H1 (cell line): ENCODE measurements around the gene ARHGEF40. TPM values are rescaled to one million over a fixed set of nuclear protein-coding genes. Genes with fewer than 3 reads are reported as not detected.

Experiments used
- CTCF ChIA-PET: fragments of 300-600 bp; sonication (Branson Sonifier 250); formaldehyde crosslinking; loops from one replicate; lab custom pipeline; 2021; ENCODE audit not compliant: partially characterized antibody; lab: Charles Lee
- POLR2A ChIA-PET: fragments of 300-600 bp; sonication (Branson Sonifier 250); formaldehyde crosslinking; loops from one replicate; lab custom pipeline; 2021; ENCODE audit warnings: inconsistent platforms; ENCODE audit not compliant: partially characterized antibody; lab: Charles Lee
- DNase-seq, 2 experiments: peaks; one replicate each; pipeline versions ENCODE4 v3.0.0 to v3.0.0-alpha.2; 2010 to 2022; ENCODE audit warnings: low spot score in 2 of 2, low read depth in 1 of 2, mixed read lengths in 1 of 2
- FAIRE-seq: peaks from 2 replicates; lab custom pipeline; 2011; peaks lifted over from hg19 to GRCh38; lab: Jason Lieb, UNC
- H2AFZ ChIP-seq: 2 replicates; pipeline ENCODE4 v1.8.1; 2012; ENCODE audit warnings: low read length, inconsistent platforms
- H2AK5ac ChIP-seq: 2 replicates; pipeline ENCODE4 v1.6.1; 2013; ENCODE audit warnings: low read depth, low read length
- H2BK120ac ChIP-seq: replicated peaks from 2 replicates; pipeline ENCODE3; 2013; ENCODE audit warnings: low read depth, low read length, inconsistent platforms
- H2BK12ac ChIP-seq: 2 replicates; pipeline ENCODE4 v1.6.1; 2013; ENCODE audit warnings: low read depth, low read length
- H2BK15ac ChIP-seq: 2 replicates; pipeline ENCODE4 v1.6.1; 2013; ENCODE audit warnings: low read length
- H2BK20ac ChIP-seq: 2 replicates; pipeline ENCODE4 v1.6.1; 2013; ENCODE audit warnings: low read length
- H2BK5ac ChIP-seq: 2 replicates; pipeline ENCODE4 v1.6.1; 2013; ENCODE audit warnings: low read depth, low read length
- H3K14ac ChIP-seq: 2 replicates; pipeline ENCODE4 v1.6.1; 2013; ENCODE audit warnings: inconsistent platforms; ENCODE audit not compliant: insufficient read length
- H3K18ac ChIP-seq: 2 replicates; pipeline ENCODE4 v1.6.1; 2013; ENCODE audit warnings: low read length; ENCODE audit errors: extremely low read depth
- H3K23ac ChIP-seq: 2 replicates; pipeline ENCODE4 v1.6.1; 2013; ENCODE audit warnings: inconsistent platforms; ENCODE audit not compliant: insufficient read length
- H3K23me2 ChIP-seq: 2 replicates; pipeline ENCODE4 v1.6.1; 2013; ENCODE audit warnings: low read depth, low read length
- H3K27ac ChIP-seq: 2 replicates; pipeline ENCODE4 v1.6.1; 2011; ENCODE audit warnings: low read depth, low read length, inconsistent platforms
- H3K27me3 ChIP-seq, 4 experiments: replicated peaks in 1 of 4; 1 replicate in 1 of 4; 2 replicates in 3 of 4; pipeline versions ENCODE4 v1.6.1 to v1.8.1; 2011 to 2013; ENCODE audit warnings: low read length in 3 of 4, mild to moderate bottlenecking in 3 of 4, inconsistent platforms in 2 of 4, mixed read lengths in 2 of 4, moderate library complexity in 1 of 4; ENCODE audit not compliant: control insufficient read depth in 3 of 4, insufficient read depth in 3 of 4; ENCODE audit errors: extremely low read depth in 1 of 4
- H3K36me3 ChIP-seq, 4 experiments: 2 replicates each; pipeline versions ENCODE4 v1.6.1 to v1.8.1; 2011 to 2013; ENCODE audit warnings: mild to moderate bottlenecking in 4 of 4, low read length in 3 of 4, moderate library complexity in 2 of 4, control low read depth in 1 of 4, inconsistent platforms in 1 of 4; ENCODE audit not compliant: insufficient read depth in 4 of 4, control insufficient read depth in 2 of 4
- H3K4ac ChIP-seq: replicated peaks from 2 replicates; pipeline ENCODE3; 2013; ENCODE audit warnings: low read length, low read depth, mixed read lengths, inconsistent platforms; ENCODE audit not compliant: insufficient read length
- H3K4me1 ChIP-seq, 4 experiments: replicated peaks in 1 of 4; 1 replicate in 1 of 4; 2 replicates in 3 of 4; pipeline versions ENCODE4 v1.6.1 to v1.8.1; 2011 to 2013; ENCODE audit warnings: low read length in 3 of 4, inconsistent platforms in 2 of 4, mixed read lengths in 1 of 4; ENCODE audit not compliant: insufficient read depth in 4 of 4, control insufficient read depth in 3 of 4
- H3K4me2 ChIP-seq, 2 experiments: 2 replicates each; pipeline versions ENCODE4 v1.6.1 to v1.8.1; 2011 to 2013; ENCODE audit warnings: low read depth in 2 of 2, low read length in 2 of 2, control low read depth in 1 of 2, inconsistent platforms in 1 of 2, mild to moderate bottlenecking in 1 of 2; ENCODE audit not compliant: insufficient read depth in 1 of 2
- H3K4me3 ChIP-seq, 4 experiments: fragments of 200-600, 300-600 bp in 1 of 4; sonication (generic), shearing (Covaris generic), sonication (Bioruptor Twin) in 1 of 4; 2 replicates each; pipeline versions ENCODE4 v1.5.1 to v1.8.1; 2011 to 2016; ENCODE audit warnings: low read length in 4 of 4, low read depth in 3 of 4, control low read depth in 2 of 4, inconsistent platforms in 2 of 4, mild to moderate bottlenecking in 2 of 4, mixed read lengths in 1 of 4, moderate library complexity in 1 of 4; ENCODE audit not compliant: insufficient read depth in 2 of 4; ENCODE audit errors: extremely low read depth in 1 of 4
- H3K56ac ChIP-seq: replicated peaks from 2 replicates; pipeline ENCODE3; 2013; ENCODE audit warnings: low read depth, mild to moderate bottlenecking, mixed read lengths, low read length, inconsistent platforms; ENCODE audit not compliant: insufficient read length
- H3K79me1 ChIP-seq: 2 replicates; pipeline ENCODE4 v1.6.1; 2013; ENCODE audit warnings: low read depth, low read length, control low read depth
- H3K79me2 ChIP-seq, 2 experiments: 2 replicates each; pipeline versions ENCODE4 v1.6.1 to v1.8.1; 2012 to 2013; ENCODE audit warnings: low read length in 2 of 2, mild to moderate bottlenecking in 2 of 2, inconsistent platforms in 1 of 2; ENCODE audit not compliant: insufficient read depth in 2 of 2, control insufficient read depth in 1 of 2
- H3K9ac ChIP-seq, 4 experiments: replicated peaks in 1 of 4; 1 replicate in 1 of 4; 2 replicates in 3 of 4; pipeline versions ENCODE4 v1.6.1 to v1.8.1; 2011 to 2013; ENCODE audit warnings: low read depth in 3 of 4, low read length in 3 of 4, control low read depth in 2 of 4, mild to moderate bottlenecking in 2 of 4, moderate library complexity in 2 of 4, inconsistent platforms in 1 of 4; ENCODE audit errors: extremely low read depth in 1 of 4
- H3K9me3 ChIP-seq, 2 experiments: 2 replicates each; pipeline versions ENCODE4 v1.6.1 to v1.8.1; 2012 to 2013; ENCODE audit warnings: mild to moderate bottlenecking in 2 of 2, moderate library complexity in 2 of 2, control low read depth in 1 of 2, inconsistent platforms in 1 of 2, low read depth in 1 of 2, low read length in 1 of 2, mixed read lengths in 1 of 2; ENCODE audit not compliant: insufficient read depth in 2 of 2
- H4K20me1 ChIP-seq, 2 experiments: replicated peaks in 1 of 2; 2 replicates each; pipeline versions ENCODE3 to v1.8.1; 2011 to 2013; ENCODE audit warnings: inconsistent platforms in 2 of 2, low read length in 2 of 2, mild to moderate bottlenecking in 1 of 2; ENCODE audit not compliant: insufficient read depth in 2 of 2, control insufficient read depth in 1 of 2
- H4K5ac ChIP-seq: 2 replicates; pipeline ENCODE4 v1.6.1; 2013; ENCODE audit warnings: low read length, low read depth, mixed read lengths, inconsistent platforms; ENCODE audit not compliant: insufficient read length
- H4K8ac ChIP-seq: 2 replicates; pipeline ENCODE4 v1.8.0; 2013; ENCODE audit warnings: mild to moderate bottlenecking, moderate library complexity, low read length, inconsistent platforms; ENCODE audit not compliant: insufficient read depth; ENCODE audit errors: extremely low read depth
- H4K91ac ChIP-seq: replicated peaks from 2 replicates; pipeline ENCODE3; 2013; ENCODE audit warnings: low read length, mixed read lengths, inconsistent platforms; ENCODE audit not compliant: insufficient read length
- JUND ChIP-seq: IDR thresholded peaks from 2 replicates; pipeline ENCODE4 v1.6.1; 2011; ENCODE audit warnings: mild to moderate bottlenecking, improper control_type of control experiment, low read length
- NANOG ChIP-seq: IDR thresholded peaks from 2 replicates; pipeline ENCODE4 v1.6.1; 2011; ENCODE audit warnings: low read length, low read depth, mild to moderate bottlenecking, inconsistent platforms; ENCODE audit not compliant: insufficient read depth, poor library complexity, severe bottlenecking
- PHF8 ChIP-seq: fragments of 200-600 bp; sonication (generic); conservative IDR thresholded peaks from 2 replicates; pipeline ENCODE4 v1.7.1; 2012; ENCODE audit warnings: low read depth, mild to moderate bottlenecking, inconsistent platforms, low read length, moderate library complexity
- POU5F1 ChIP-seq: IDR thresholded peaks from 2 replicates; pipeline ENCODE4 v1.6.1; 2011; ENCODE audit warnings: low read depth, mild to moderate bottlenecking, low read length, moderate library complexity
- RBBP5 ChIP-seq: IDR thresholded peaks from 2 replicates; pipeline ENCODE4 v1.7.1; 2012; ENCODE audit warnings: low read depth, mild to moderate bottlenecking, inconsistent platforms, low read length, moderate library complexity, borderline replicate concordance
- RNF2 ChIP-seq: fragments of 200-900, 300-1000 bp; sonication (generic); IDR thresholded peaks from 2 replicates; pipeline ENCODE4 v1.7.1; 2016; ENCODE audit warnings: borderline replicate concordance, low read depth, mild to moderate bottlenecking, antibody characterized with exemption, low read length; ENCODE audit not compliant: poor library complexity, severe bottlenecking; ENCODE audit errors: missing control alignments
- SAP30 ChIP-seq: fragments of 300-600 bp; sonication (generic); IDR thresholded peaks from 2 replicates; pipeline ENCODE4 v1.7.1; 2012; ENCODE audit warnings: low read length, moderate library complexity, mild to moderate bottlenecking, inconsistent platforms; ENCODE audit not compliant: insufficient read depth, insufficient replicate concordance
- SP1 ChIP-seq: IDR thresholded peaks from 2 replicates; pipeline ENCODE4 v1.6.1; 2011; ENCODE audit warnings: low read depth, low read length
- WGBS, 2 experiments: shearing (Covaris generic) in 1 of 2; methylation state at CpG; one replicate each; pipeline versions ENCODE4 v1.1.6 to v1.1.7; 2013 to 2015; ENCODE audit warnings: low lambda C conversion rate in 2 of 2, mixed read lengths in 2 of 2, inconsistent platforms in 1 of 2, low coverage in 1 of 2, missing lambda C conversion rate in 1 of 2; ENCODE audit not compliant: insufficient replicate concordance in 2 of 2, insufficient coverage in 1 of 2, insufficient read length in 1 of 2; ENCODE audit errors: extremely low coverage in 1 of 2, missing lambda C conversion rate in 1 of 2; 5-methylcytosine and 5-hydroxymethylcytosine counted together
- polyA plus RNA-seq, 7 experiments: library from polyadenylated mRNA; depleted of rRNA in 3 of 7; stranded (reverse) in 5 of 7; unstranded in 2 of 7; fragments of >200 nt in 5 of 7; fragments of 200-250 nt in 2 of 7; gene quantifications; 1 replicate in 5 of 7; 2 replicates in 1 of 7; 4 replicates in 1 of 7; pipeline versions ENCODE4 v1.2.1 to v1.2.3, GENCODE V29; 2011 to 2013; ENCODE audit warnings: missing spikeins in 2 of 7, mixed read lengths in 2 of 7
- total RNA-seq: library from RNA; stranded (reverse); fragmentation: NEBNext Ultra II Directional; extraction: Animal tissue kit (Norgen Biotek cat#: 25700); gene quantifications from 2 replicates; pipeline ENCODE4 v1.2.1, GENCODE V29; 2021

ARHGEF40 gene
- total and polyA plus RNA-seq, 2 of the 8 experiments (the other 6 are each of a cell fraction or from before 2014, with no cell fraction given): 53.1 to 101 TPM

DNA sequence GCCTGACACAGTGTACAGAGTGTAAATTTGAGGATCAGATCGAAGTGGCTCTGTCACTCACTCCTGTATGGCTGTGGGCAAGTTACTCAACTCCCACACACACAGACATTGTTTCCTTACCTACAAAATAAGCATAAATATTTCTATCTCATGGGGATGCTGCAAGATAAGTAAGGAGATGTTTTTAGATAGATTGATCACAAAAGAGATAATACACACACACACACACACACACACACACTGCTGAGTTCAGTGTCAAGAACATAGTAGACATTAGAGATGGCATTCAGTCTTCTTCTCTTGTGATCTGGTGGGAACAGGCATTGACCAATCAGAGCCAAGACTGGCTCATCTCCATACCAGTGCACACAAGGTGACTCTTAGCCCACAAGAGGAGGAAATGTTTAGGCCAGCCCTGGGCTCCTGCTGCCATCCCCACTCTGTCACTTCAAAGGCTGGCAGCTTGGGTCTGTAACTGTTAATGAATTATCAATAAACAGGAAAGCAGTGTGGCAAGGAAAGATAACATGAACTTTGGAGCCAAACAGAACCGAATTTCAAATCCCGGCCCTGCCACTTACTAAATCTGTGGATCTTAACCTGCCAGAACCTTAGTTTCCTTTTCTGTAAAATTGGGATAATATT is 15.9 kb upstream of the ARHGEF40 start:
- H3K79me2 ChIP-seq: no peaks in the 10 kb centered on the region
- H3K23me2 ChIP-seq: no peaks in the 10 kb centered on the region
- H4K8ac ChIP-seq: no peak overlapping the region
- H3K23ac ChIP-seq: no peak overlapping the region
- DNase-seq: no peak
- CTCF ChIA-PET: interaction anchor here (0.9 to 1.3 kb wide), 5 partner anchors 10 to 51 kb away, joined by 3 to 10 read pairs (median 3); no protein-coding TSS in a partner anchor
- WGBS, 2 experiments: 89% methylated on average over 3 of the region's 3 CpGs; no CpG with 5 or more reads in 1 of the 2 experiments
- no peak overlapping the region for H3K18ac ChIP-seq
- H3K4ac ChIP-seq: no peak overlapping the region
- H3K4me3 ChIP-seq: no peak overlapping the region
- H3K4me1 ChIP-seq: peaks cover 0 to 3% (median 0%) of the 10 kb centered on the region in 4 experiments; a peak in 2 of 7 replicates
- no peak overlapping the region for H2AFZ ChIP-seq
- no peaks in the 10 kb centered on the region for H3K9me3 ChIP-seq
- no peaks in the 10 kb centered on the region for H3K36me3 ChIP-seq
- no peaks in the 10 kb centered on the region; a peak in 1 of 7 replicates for H3K27me3 ChIP-seq
- H2AK5ac ChIP-seq: no peak overlapping the region
- H2BK20ac ChIP-seq: no peak overlapping the region
- H3K14ac ChIP-seq: no peak overlapping the region
- no peak overlapping the region for H4K91ac ChIP-seq
- H2BK15ac ChIP-seq: no peak overlapping the region
- POLR2A ChIA-PET: interaction anchor here (0.8 to 1.2 kb wide), 3 partner anchors 17 to 37 kb away, joined by 3 to 4 read pairs (median 3); no protein-coding TSS in a partner anchor
- H3K9ac ChIP-seq: no peak overlapping the region
- no peak overlapping the region for H2BK12ac ChIP-seq
- no peak overlapping the region for H3K27ac ChIP-seq
- H4K20me1 ChIP-seq: no peaks in the 10 kb centered on the region
- H4K5ac ChIP-seq: no peak overlapping the region
- H3K79me1 ChIP-seq: no peaks in the 10 kb centered on the region
- H3K4me2 ChIP-seq: no peak overlapping the region
- H2BK120ac ChIP-seq: no peak overlapping the region
- no peak overlapping the region for H3K56ac ChIP-seq
- no peak for FAIRE-seq
- no peak overlapping the region for H2BK5ac ChIP-seq
- TF ChIP-seq SP1 (no peak), PHF8 (no peak), NANOG (no peak), JUND (no peak), RBBP5 (no peak), SAP30 (no peak), POU5F1 (no peak), RNF2 (no peak)
